Bronchial epithelial cell (primary cell): ENCODE data around the gene ROS1. TPM values are rescaled to one million over a fixed set of nuclear protein-coding genes. Genes with fewer than 3 reads are reported as not detected.

Source experiments
- DNase-seq: peaks from one replicate; pipeline ENCODE4 v3.0.0-alpha.2; 2010; ENCODE audit warnings: low read depth
- FAIRE-seq: peaks from 2 replicates; lab custom pipeline; 2011; peaks lifted over from hg19 to GRCh38; lab: Jason Lieb, UNC
- H3K27me3 ChIP-seq: 2 replicates; pipeline ENCODE4 v1.5.1; 2011; ENCODE audit warnings: low read length; ENCODE audit not compliant: control insufficient read depth, insufficient read depth
- H3K36me3 ChIP-seq: 2 replicates; pipeline ENCODE4 v1.5.1; 2011; ENCODE audit warnings: low read length; ENCODE audit not compliant: control insufficient read depth, insufficient read depth
- H3K4me3 ChIP-seq: 2 replicates; pipeline ENCODE4 v1.5.1; 2011; ENCODE audit warnings: mild to moderate bottlenecking, low read depth, low read length, control low read depth
- total RNA-seq: library from RNA; depleted of rRNA; stranded (reverse); fragments of >200 nt; gene quantifications from 2 replicates; pipeline ENCODE4 v1.2.1, GENCODE V29; 2014
- TF ChIP-seq, protein P1 (sequence below): IDR thresholded peaks from 2 replicates; pipeline ENCODE4 v1.5.1; 2011; ENCODE audit warnings: mild to moderate bottlenecking, moderate library complexity, low read length, control low read depth, inconsistent platforms; ENCODE audit not compliant: insufficient read depth, severe bottlenecking

Gene ROS1
- total RNA-seq, 1 donor from 2014 or later: 0.26 TPM

DNA sequence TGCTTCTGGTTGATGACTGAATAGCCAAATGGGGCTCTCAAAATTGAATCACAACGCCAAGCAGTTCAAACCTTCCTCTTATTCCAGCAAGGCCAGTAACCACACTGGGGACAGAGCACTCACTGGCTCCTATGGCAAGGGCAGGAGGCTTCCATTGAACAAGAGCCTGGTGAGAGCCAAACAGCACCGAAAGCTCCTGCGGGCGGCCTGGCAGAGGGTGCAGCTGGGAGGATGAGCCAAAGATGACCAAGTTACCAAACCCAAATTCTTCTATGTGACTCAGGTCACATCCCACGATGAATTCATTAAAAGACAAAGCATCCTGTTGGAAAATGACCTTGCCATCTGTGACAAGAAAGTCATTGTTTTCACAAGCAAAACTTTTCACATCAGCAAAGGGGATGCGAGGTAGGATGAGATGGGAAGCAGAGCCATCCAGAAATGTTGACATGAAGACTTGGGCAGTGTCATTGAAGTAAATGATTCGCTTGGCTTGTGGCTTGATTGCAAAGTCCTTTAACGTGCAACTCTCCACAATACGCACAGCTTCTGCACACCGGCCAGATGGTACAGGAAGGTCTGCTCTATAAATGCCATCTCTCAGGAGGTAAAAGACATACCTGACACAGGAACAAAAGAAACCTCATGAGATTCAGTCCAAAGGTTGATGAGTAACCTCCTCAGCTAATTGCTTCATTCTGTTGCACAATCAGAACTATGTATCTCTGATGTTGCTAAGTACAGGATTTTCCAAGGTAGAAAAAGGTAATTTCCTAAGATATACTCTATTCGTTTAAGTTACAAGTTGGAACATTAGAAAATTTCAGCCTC, 36.3 kb downstream of the ROS1 start:
- Histone ChIP-seq H3K36me3 (no peaks in the 10 kb centered on the region), H3K4me3 (no peak overlapping the region), H3K27me3 (no peaks in the 10 kb centered on the region)
- FAIRE-seq (peak; percentile 58), DNase-seq (peak; percentile 93)
- TF ChIP-seq, protein P1, sequence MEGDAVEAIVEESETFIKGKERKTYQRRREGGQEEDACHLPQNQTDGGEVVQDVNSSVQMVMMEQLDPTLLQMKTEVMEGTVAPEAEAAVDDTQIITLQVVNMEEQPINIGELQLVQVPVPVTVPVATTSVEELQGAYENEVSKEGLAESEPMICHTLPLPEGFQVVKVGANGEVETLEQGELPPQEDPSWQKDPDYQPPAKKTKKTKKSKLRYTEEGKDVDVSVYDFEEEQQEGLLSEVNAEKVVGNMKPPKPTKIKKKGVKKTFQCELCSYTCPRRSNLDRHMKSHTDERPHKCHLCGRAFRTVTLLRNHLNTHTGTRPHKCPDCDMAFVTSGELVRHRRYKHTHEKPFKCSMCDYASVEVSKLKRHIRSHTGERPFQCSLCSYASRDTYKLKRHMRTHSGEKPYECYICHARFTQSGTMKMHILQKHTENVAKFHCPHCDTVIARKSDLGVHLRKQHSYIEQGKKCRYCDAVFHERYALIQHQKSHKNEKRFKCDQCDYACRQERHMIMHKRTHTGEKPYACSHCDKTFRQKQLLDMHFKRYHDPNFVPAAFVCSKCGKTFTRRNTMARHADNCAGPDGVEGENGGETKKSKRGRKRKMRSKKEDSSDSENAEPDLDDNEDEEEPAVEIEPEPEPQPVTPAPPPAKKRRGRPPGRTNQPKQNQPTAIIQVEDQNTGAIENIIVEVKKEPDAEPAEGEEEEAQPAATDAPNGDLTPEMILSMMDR: no peak

DNA sequence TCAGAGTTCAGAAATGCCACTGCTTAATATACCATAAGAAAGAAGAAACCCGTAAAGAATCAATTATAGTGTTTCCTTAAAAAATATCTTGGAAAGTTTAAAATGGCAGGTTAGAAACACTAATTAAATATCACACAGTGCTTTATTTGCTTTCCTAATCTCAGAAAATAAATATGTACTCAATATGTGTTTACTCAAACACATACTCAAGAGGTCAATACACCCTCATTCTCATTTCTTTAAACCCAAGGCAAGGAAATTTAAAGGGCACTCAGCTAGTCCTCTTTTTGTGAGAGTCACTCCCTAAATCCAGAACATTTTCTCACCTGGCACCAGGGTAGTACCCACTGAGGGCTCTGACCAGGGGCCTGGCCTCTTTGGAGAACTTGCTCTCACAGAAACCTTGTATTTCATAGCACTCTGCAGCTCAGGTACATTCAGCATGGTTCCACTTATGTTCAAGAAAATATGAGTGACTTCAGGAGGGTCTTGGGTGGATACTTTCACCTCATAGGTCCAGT, 38.2 kb downstream of the ROS1 start:
- Histone ChIP-seq H3K36me3 (no peaks in the 10 kb centered on the region), H3K4me3 (no peak overlapping the region), H3K27me3 (no peaks in the 10 kb centered on the region)
- no peak for DNase-seq
- no peak for FAIRE-seq
- TF ChIP-seq, protein P1: no peak

DNA sequence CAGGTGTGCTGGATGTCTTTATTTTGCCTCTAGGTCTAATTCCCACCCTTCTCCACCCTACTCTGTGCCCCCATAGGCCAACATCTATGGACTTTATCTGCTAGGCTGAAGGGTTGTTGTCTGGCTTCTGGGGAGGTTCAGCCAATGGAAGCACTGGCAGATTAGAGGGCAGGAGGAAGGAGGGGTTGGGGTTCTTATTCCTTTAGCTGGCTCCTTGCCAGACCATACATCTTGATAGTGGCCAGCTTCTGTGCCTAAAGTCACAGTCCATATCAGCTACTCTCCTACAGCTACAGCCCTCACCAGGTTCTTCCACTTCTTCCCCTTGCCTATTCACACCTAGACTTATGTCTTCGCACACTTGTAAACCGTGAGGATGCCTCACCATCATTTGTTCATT, 41.1 kb downstream of the ROS1 start:
- Histone ChIP-seq H3K27me3 (no peaks in the 10 kb centered on the region), H3K36me3 (no peaks in the 10 kb centered on the region), H3K4me3 (no peak overlapping the region)
- FAIRE-seq (no peak), DNase-seq (no peak)
- TF ChIP-seq, protein P1: no peak

DNA sequence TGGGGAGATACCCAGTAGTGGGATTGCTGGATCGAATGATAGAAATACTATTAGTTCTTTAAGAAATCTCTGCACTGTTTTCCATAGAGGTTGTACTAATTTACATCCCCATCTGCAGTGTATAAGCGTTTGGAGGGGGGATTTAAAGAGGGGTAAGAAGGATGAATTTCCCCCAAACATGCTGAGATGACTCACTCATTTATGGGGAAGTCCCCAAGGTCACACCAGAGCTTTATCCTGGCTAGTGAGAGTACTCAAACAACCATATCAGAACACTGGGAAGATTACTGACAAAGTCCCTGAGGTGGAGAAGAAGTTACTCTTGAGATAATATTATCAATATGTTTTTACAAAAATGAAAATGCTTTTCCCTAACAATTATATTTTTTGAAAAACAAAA, 44.0 kb downstream of the ROS1 start:
- H3K27me3 ChIP-seq: no peaks in the 10 kb centered on the region
- FAIRE-seq: no peak
- TF ChIP-seq, protein P1: no peak
- H3K36me3 ChIP-seq: no peaks in the 10 kb centered on the region
- no peak for DNase-seq
- H3K4me3 ChIP-seq: no peak overlapping the region

DNA sequence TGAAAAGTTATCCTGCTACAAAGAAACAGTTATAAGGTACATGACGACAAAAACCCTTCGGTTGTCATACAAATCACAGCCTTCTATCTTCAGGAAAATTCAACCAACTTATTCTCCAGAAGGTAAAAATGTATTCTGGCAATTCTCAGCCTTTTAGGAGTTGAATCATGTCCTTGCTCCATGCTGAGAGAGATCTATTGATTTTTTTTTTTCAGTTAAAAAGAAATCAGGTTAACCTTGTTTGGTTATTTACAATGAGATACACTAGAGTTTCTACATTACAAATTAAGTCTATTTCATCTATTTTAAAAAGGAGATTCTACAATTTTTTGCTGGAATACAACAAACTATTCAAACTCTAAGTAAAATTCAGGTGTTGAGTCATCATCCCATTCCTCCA, 45.4 kb downstream of the ROS1 start:
- H3K36me3 ChIP-seq: no peaks in the 10 kb centered on the region
- FAIRE-seq (no peak), DNase-seq (no peak)
- H3K27me3 ChIP-seq: no peaks in the 10 kb centered on the region
- TF ChIP-seq, protein P1: no peak
- no peak overlapping the region for H3K4me3 ChIP-seq
